Measurements from ENCODE around the gene CSKMT. TPM values are rescaled to one million over a fixed set of nuclear protein-coding genes. Genes with fewer than 3 reads are reported as not detected.

Gene CSKMT
- total RNA-seq, 1 experiment from 2014 or later = 49.2 TPM

DNA sequence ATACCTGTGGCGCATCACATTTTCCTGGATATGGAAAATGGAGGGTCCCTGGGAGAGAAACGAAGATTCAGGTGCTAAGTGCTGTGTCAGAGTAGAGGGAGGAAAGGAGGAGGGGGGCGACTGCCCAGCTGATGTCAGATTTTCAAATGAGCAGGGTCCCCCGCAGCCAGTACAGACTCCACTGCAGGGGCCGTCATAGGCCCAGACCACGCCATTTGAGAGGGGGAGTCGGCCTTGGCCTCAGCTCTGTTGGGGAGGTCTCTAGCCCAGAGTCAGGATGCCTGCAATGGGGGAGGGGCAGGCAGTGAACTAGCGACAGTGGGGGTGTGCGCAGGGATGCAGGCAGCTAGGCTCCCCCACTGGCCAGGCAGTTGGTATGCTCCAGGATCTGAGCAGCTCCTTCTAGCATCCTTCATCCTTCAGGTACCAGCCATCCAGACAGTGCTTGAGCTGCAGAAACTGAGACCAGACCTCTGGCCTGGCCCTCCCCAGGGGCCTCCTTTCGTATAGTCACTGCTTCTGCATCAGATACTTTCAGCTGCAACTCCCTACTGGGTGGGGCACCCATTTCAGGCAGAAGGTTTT is 42.3 kb downstream of the CSKMT start, which contains the start of the genes BSCL2 and GNG3:
TSS of gene BSCL2 (minus strand) at position 148 of the 585 bp plus-strand sequence. CDS start 229 bp downstream, outside the sequence.
TSS of gene GNG3 (plus strand) at position 400 of the 585 bp plus-strand sequence. CDS start 620 bp downstream, outside the sequence.
- H3K27ac Mint-ChIP-seq = peak within 1 kb of the TSS; percentile 96 to 100 (median 97)
- H2BK5ac ChIP-seq (ENCODE audit: insufficient read length, low read length) = no peak within 1 kb of the TSS
- no peak within 1 kb of the TSS for H4K5ac ChIP-seq (ENCODE audit: insufficient read length, low read depth, low read length)
- H3K79me1 ChIP-seq (ENCODE audit: insufficient read depth, low read depth, low read length, poor library complexity, severe bottlenecking) = no peaks in the 10 kb centered on the region
- H3K14ac ChIP-seq (ENCODE audit: insufficient read depth, low read length) = peak within 1 kb of the TSS; percentile 69
- no peaks in the 10 kb centered on the region for H4K20me1 ChIP-seq (ENCODE audit: control insufficient read depth, insufficient read depth, insufficient read length)
- no peaks in the 10 kb centered on the region for H3K27me3 Mint-ChIP-seq (ENCODE audit: low read depth)
- H2BK20ac ChIP-seq (ENCODE audit: low read depth, low read length, poor library complexity, severe bottlenecking) = no peak within 1 kb of the TSS
- H2BK12ac ChIP-seq (ENCODE audit: insufficient read length, low read depth, low read length) = no peak within 1 kb of the TSS
- H3K27ac ChIP-seq (ENCODE audit: insufficient read length, low read depth, low read length) = no peak within 1 kb of the TSS
- DNase-seq = peak; percentile 99
- no peak within 1 kb of the TSS for H3K4ac ChIP-seq (ENCODE audit: low read depth, low read length)
- peaks cover 20 to 34% (median 22%) of the 10 kb centered on the region in 3 experiments for H3K36me3 Mint-ChIP-seq (ENCODE audit: insufficient read depth in 1 of 3, low read depth in 3 of 3)
- no CpG with 5 or more reads among the region's 10 CpGs for WGBS (ENCODE audit: extremely low coverage, insufficient read length, low lambda C conversion rate)
- H3K23me2 ChIP-seq (ENCODE audit: insufficient read length, low read depth, low read length, poor library complexity, severe bottlenecking) = peaks cover 28% of the 10 kb centered on the region
- H3K79me2 ChIP-seq (ENCODE audit: insufficient read depth, low read length) = no peaks in the 10 kb centered on the region; the same call in 1 of the 2 replicates
- no peak within 1 kb of the TSS for H4K91ac ChIP-seq (ENCODE audit: insufficient read length, low read depth, low read length)
- H3K56ac ChIP-seq (ENCODE audit: insufficient read length, low read depth, low read length) = no peak within 1 kb of the TSS
- H2AFZ ChIP-seq (ENCODE audit: low read length) = no peak within 1 kb of the TSS
- peaks cover 39 to 44% of the 10 kb centered on the region in 2 experiments for H3K4me1 Mint-ChIP-seq
- H2BK120ac ChIP-seq (ENCODE audit: low read depth, low read length, poor library complexity, severe bottlenecking) = no peak within 1 kb of the TSS
- no peaks in the 10 kb centered on the region for H3K9me3 ChIP-seq (ENCODE audit: control insufficient read depth, low read depth, low read length)
- no peak within 1 kb of the TSS for H4K8ac ChIP-seq (replicated peaks; ENCODE audit: insufficient read length, low read depth, low read length)
- H3T11ph ChIP-seq (ENCODE audit: low read length) = no peak within 1 kb of the TSS
- H3K23ac ChIP-seq (ENCODE audit: insufficient read length, low read depth, low read length) = no peak within 1 kb of the TSS
- peaks cover 2% of the 10 kb centered on the region; the same call in 1 of the 2 replicates for H3K4me1 ChIP-seq (ENCODE audit: insufficient read depth, low read length)
- no peak within 1 kb of the TSS for H2BK15ac ChIP-seq (ENCODE audit: low read depth, low read length)
- no peaks in the 10 kb centered on the region; a peak in 1 of 5 replicates for H3K9me3 Mint-ChIP-seq
- peak within 1 kb of the TSS; percentile 37 for H3K18ac ChIP-seq (ENCODE audit: insufficient read length, low read depth, low read length)
- no peaks in the 10 kb centered on the region for H3K27me3 ChIP-seq (ENCODE audit: insufficient read depth, low read length)
- TF ChIP-seq, protein P1, sequence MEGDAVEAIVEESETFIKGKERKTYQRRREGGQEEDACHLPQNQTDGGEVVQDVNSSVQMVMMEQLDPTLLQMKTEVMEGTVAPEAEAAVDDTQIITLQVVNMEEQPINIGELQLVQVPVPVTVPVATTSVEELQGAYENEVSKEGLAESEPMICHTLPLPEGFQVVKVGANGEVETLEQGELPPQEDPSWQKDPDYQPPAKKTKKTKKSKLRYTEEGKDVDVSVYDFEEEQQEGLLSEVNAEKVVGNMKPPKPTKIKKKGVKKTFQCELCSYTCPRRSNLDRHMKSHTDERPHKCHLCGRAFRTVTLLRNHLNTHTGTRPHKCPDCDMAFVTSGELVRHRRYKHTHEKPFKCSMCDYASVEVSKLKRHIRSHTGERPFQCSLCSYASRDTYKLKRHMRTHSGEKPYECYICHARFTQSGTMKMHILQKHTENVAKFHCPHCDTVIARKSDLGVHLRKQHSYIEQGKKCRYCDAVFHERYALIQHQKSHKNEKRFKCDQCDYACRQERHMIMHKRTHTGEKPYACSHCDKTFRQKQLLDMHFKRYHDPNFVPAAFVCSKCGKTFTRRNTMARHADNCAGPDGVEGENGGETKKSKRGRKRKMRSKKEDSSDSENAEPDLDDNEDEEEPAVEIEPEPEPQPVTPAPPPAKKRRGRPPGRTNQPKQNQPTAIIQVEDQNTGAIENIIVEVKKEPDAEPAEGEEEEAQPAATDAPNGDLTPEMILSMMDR (conservative IDR thresholded peaks at IDR 0.05) = no peak
- peak within 1 kb of the TSS; percentile 99 for H3K4me2 ChIP-seq (ENCODE audit: insufficient read depth, insufficient read length, low read length)
- H3K4me3 Mint-ChIP-seq = peak within 1 kb of the TSS; percentile 84 to 91
- peak within 1 kb of the TSS; percentile 67 for H3K9ac ChIP-seq (ENCODE audit: extremely low read depth, insufficient read length, low read length)
- no peak within 1 kb of the TSS for H2AK5ac ChIP-seq (ENCODE audit: insufficient read length, low read length)
